ENCODE data around the gene NPC1. TPM values are rescaled to one million over a fixed set of nuclear protein-coding genes. Genes with fewer than 3 reads are reported as not detected.

The NPC1 gene
- total and polyA plus RNA-seq, 2 of the 8 experiments (the other 6 are each of a cell fraction or from before 2014, with no cell fraction given): 34.1 to 39.5 TPM

DNA sequence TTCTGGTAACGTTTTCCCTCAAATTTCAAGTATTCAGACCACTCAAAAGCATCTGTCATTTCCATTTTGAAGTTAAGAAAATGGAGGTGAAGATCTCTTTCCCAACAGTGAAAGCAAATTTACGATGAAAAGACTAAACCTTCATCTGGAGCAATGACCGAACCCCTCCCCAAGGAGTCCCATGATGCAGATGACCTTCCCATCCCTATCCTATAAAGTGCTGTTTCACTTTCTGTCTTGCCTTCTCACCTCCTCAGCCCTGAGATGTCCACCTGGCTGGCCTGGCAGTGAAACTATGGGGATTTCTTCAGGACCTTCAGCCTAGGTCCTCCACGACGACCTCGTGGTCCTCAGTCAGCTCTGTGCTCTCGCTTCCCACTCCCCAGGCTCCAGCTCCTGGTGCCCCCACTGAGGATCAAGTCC, 925 bp upstream of the NPC1 start:
- Histone ChIP-seq H3K4ac (replicated peaks; ENCODE audit: insufficient read length, low read depth, low read length) (peak overlapping the region; percentile 27), H3K27me3 (replicated peaks in 1 of 4; ENCODE audit: control insufficient read depth in 3 of 4, extremely low read depth in 1 of 4, insufficient read depth in 3 of 4, low read length in 3 of 4) (peaks cover 0 to 2% (median 0%) of the 10 kb centered on the region in 4 experiments; a peak in 1 of 7 replicates), H2BK5ac (ENCODE audit: low read depth, low read length) (no peak overlapping the region), H3K9me3 (ENCODE audit: insufficient read depth in 2 of 2, low read depth in 1 of 2, low read length in 1 of 2) (no peaks in the 10 kb centered on the region), H3K4me2 (ENCODE audit: insufficient read depth in 1 of 2, low read depth in 2 of 2, low read length in 2 of 2) (peak overlapping the region; percentile 0 to 31; a peak in 3 of 4 replicates), H2AFZ (ENCODE audit: low read length) (peak overlapping the region; percentile 22; the same call in 1 of the 2 replicates), H3K56ac (replicated peaks; ENCODE audit: insufficient read length, low read depth, low read length) (no peak overlapping the region), H3K14ac (ENCODE audit: insufficient read length) (no peak overlapping the region), H2BK120ac (replicated peaks; ENCODE audit: low read depth, low read length) (peak overlapping the region; percentile 75), H2BK15ac (ENCODE audit: low read length) (peak overlapping the region; percentile 89; the same call in 1 of the 2 replicates), H4K91ac (replicated peaks; ENCODE audit: insufficient read length, low read length) (peak overlapping the region; percentile 7), H3K79me1 (ENCODE audit: low read depth, low read length) (peaks cover 10% of the 10 kb centered on the region), H3K18ac (ENCODE audit: extremely low read depth, low read length) (peak overlapping the region; percentile 57), H3K79me2 (ENCODE audit: control insufficient read depth in 1 of 2, insufficient read depth in 2 of 2, low read length in 2 of 2) (peaks cover 0 to 32% of the 10 kb centered on the region in 2 experiments; a peak in 2 of 4 replicates), H4K20me1 (replicated peaks in 1 of 2; ENCODE audit: control insufficient read depth in 1 of 2, insufficient read depth in 2 of 2, low read length in 2 of 2) (no peaks in the 10 kb centered on the region), H3K4me1 (replicated peaks in 1 of 4; ENCODE audit: control insufficient read depth in 3 of 4, insufficient read depth in 4 of 4, low read length in 3 of 4) (peaks cover 0 to 3% (median 1%) of the 10 kb centered on the region in 4 experiments; a peak in 2 of 7 replicates), H2AK5ac (ENCODE audit: low read depth, low read length) (no peak overlapping the region), H3K9ac (replicated peaks in 1 of 4; ENCODE audit: extremely low read depth in 1 of 4, low read depth in 3 of 4, low read length in 3 of 4) (no peak overlapping the region), H3K4me3 (ENCODE audit: extremely low read depth in 1 of 4, insufficient read depth in 2 of 4, low read depth in 3 of 4, low read length in 4 of 4) (peak overlapping the region in 2 of 4 experiments; percentile 3 to 96; a peak in 3 of 8 replicates), H3K27ac (ENCODE audit: low read depth, low read length) (no peak overlapping the region), H2BK12ac (ENCODE audit: low read depth, low read length) (peak overlapping the region; percentile 92), H4K5ac (ENCODE audit: insufficient read length, low read depth, low read length) (no peak overlapping the region), H3K23me2 (ENCODE audit: low read depth, low read length) (peaks cover 9% of the 10 kb centered on the region), H3K23ac (ENCODE audit: insufficient read length) (no peak overlapping the region), H3K36me3 (ENCODE audit: control insufficient read depth in 2 of 4, insufficient read depth in 4 of 4, low read length in 3 of 4) (no peaks in the 10 kb centered on the region), H4K8ac (ENCODE audit: extremely low read depth, insufficient read depth, low read length) (no peak overlapping the region; the same call in 1 of the 2 replicates), H2BK20ac (ENCODE audit: low read length) (no peak overlapping the region)
- ChIA-PET POLR2A (ENCODE audit: partially characterized antibody) (interaction anchor here (1.0 kb wide), 1 partner anchor 89 kb away, joined by 3 read pairs; no protein-coding TSS in a partner anchor), CTCF (ENCODE audit: partially characterized antibody) (interaction anchor here (0.6 to 1.6 kb wide), 4 partner anchors 12 to 408 kb away, joined by 3 to 4 read pairs (median 3); no protein-coding TSS in a partner anchor)
- DNase-seq (ENCODE audit: low read depth in 1 of 2, low spot score in 2 of 2): no peak
- no peak for FAIRE-seq
- TF ChIP-seq JUN (IDR thresholded peaks at IDR 0.05; ENCODE audit: low read depth, low read length) (no peak), BCL11A (IDR thresholded peaks at IDR 0.05; ENCODE audit: low read depth in 2 of 2, low read length in 2 of 2) (no peak), GABPA (IDR thresholded peaks at IDR 0.05; ENCODE audit: borderline replicate concordance, insufficient read depth, low read length) (no peak), ASH2L (IDR thresholded peaks at IDR 0.05; ENCODE audit: low read length) (no peak), PHF8 (conservative IDR thresholded peaks at IDR 0.05; ENCODE audit: low read depth, low read length) (no peak), CREB1 (IDR thresholded peaks at IDR 0.05) (no peak), SRF (IDR thresholded peaks at IDR 0.05; ENCODE audit: low read depth, low read length) (no peak)
- TF ChIP-seq, protein P1, sequence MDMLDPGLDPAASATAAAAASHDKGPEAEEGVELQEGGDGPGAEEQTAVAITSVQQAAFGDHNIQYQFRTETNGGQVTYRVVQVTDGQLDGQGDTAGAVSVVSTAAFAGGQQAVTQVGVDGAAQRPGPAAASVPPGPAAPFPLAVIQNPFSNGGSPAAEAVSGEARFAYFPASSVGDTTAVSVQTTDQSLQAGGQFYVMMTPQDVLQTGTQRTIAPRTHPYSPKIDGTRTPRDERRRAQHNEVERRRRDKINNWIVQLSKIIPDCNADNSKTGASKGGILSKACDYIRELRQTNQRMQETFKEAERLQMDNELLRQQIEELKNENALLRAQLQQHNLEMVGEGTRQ (IDR thresholded peaks at IDR 0.05; ENCODE audit: low read length): no peak
- 63% methylated on average over 7 of the region's 7 CpGs; no CpG with 5 or more reads in 1 of the 2 experiments for WGBS, 2 experiments (ENCODE audit: extremely low coverage in 1 of 2, insufficient coverage in 1 of 2, insufficient read length in 1 of 2, insufficient replicate concordance in 2 of 2, low coverage in 1 of 2, low lambda C conversion rate in 2 of 2, missing lambda C conversion rate in 1 of 2)

All from H1 (cell line).